ENCODE data around the gene SLC25A47.

The SLC25A47 gene

DNA sequence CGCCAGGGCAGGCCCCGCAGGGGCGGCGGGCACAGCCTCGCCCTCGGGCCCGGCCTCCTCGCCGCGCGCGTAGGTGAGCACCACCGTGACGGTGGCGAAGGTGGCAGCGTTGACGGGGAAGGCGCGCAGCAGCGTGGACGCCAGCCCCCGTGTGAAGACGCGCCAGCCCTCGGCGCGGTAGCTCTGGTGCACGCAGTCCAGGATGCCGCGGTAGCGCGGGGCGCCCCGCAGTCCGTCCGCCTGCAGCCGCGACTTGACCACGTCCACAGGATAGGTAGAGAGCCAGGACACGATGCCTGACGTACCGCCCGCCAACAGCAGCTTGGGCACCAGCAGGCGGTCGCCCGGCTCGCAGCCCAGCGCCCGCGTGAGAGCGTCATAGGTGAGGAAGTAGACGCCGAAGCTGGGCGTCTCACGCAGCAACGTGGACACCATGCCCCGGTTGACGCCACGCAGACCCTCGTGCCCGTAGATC, 30.8 kb upstream of the SLC25A47 start:
- Histone ChIP-seq H3K4ac (ENCODE audit: low read depth, low read length) (no peak overlapping the region), H3K27ac (ENCODE audit: low read depth, low read length) (no peak overlapping the region), H3K9me3 (ENCODE audit: insufficient read depth, low read depth, low read length) (peaks cover 2% of the 10 kb centered on the region), H2BK120ac (ENCODE audit: insufficient read depth, low read length, poor library complexity) (no peak overlapping the region), H3K27me3 (ENCODE audit: insufficient read depth, low read length) (no peaks in the 10 kb centered on the region), H3K79me2 (ENCODE audit: control insufficient read depth, insufficient read depth, low read length, poor library complexity) (no peaks in the 10 kb centered on the region), H3K4me3 (ENCODE audit: low read depth, low read length) (no peak overlapping the region), H2AFZ (ENCODE audit: insufficient read depth, low read length, poor library complexity) (no peak overlapping the region), H3K14ac (ENCODE audit: low read length) (no peak overlapping the region), H3K4me2 (ENCODE audit: low read length) (no peak overlapping the region), H2AK5ac (ENCODE audit: low read length) (no peak overlapping the region), H2BK5ac (ENCODE audit: low read depth, low read length, poor library complexity) (no peak overlapping the region), H4K8ac (ENCODE audit: low read depth, low read length) (no peak overlapping the region), H2BK12ac (ENCODE audit: low read length) (no peak overlapping the region), H4K12ac (ENCODE audit: low read depth, low read length) (no peak overlapping the region), H3K4me1 (ENCODE audit: control insufficient read depth in 1 of 2, insufficient read depth in 2 of 2, low read length in 2 of 2) (peaks cover 4 to 12% of the 10 kb centered on the region in 2 experiments), H4K91ac (ENCODE audit: low read depth, low read length) (no peak overlapping the region), H3K36me3 (ENCODE audit: control insufficient read depth in 1 of 2, insufficient read depth in 2 of 2, low read length in 2 of 2) (peaks cover 28 to 31% of the 10 kb centered on the region in 2 experiments), H3K23ac (ENCODE audit: low read length) (no peak overlapping the region), H3K79me1 (ENCODE audit: low read length) (no peaks in the 10 kb centered on the region), H3K9ac (ENCODE audit: low read length) (no peak overlapping the region), H3K18ac (ENCODE audit: low read length) (no peak overlapping the region)
- no peak for DNase-seq
- WGBS (ENCODE audit: extremely low coverage, insufficient coverage, insufficient read length): no CpG with 5 or more reads among the region's 61 CpGs

DNA sequence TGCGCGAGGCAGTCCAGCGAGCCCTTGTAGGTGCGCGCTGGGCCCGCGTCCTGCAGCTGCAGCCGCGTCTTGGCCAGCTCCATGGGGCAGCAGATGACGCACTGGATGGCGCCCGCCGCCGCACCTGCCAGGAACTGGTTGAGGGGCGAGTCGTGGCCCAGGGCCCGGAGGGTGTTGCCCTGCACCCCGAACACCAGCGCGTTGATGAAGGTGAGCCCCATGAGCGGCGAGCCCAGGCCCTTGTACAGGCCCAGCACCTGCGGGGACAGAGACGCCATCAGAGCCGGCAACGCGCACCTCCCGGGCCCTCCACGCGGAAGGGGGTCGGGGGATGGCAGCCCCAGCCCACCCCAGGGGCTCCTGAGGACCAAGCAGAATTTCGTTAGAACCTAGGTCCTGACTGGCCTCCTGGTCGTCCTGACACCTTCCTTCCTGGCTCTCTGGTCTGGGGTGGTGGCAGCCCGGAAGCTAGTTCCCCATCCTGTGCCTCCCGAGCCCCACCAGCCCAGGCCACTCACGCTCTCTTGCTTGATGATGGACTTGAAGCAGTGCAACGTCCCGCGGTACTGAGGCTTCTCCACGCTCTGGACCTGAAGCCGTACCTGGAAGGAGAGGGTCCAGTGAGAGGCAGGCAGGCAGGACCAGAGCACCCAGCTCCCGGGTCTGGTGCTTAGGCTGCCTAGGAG, 30.2 kb upstream of the SLC25A47 start:
- H2BK120ac ChIP-seq (ENCODE audit: insufficient read depth, low read length, poor library complexity): no peak overlapping the region
- H3K9ac ChIP-seq (ENCODE audit: low read length): no peak overlapping the region
- no peaks in the 10 kb centered on the region for H3K27me3 ChIP-seq (ENCODE audit: insufficient read depth, low read length)
- no peak overlapping the region for H2BK12ac ChIP-seq (ENCODE audit: low read length)
- H3K27ac ChIP-seq (ENCODE audit: low read depth, low read length): no peak overlapping the region
- no peak overlapping the region for H4K12ac ChIP-seq (ENCODE audit: low read depth, low read length)
- H3K36me3 ChIP-seq (ENCODE audit: control insufficient read depth in 1 of 2, insufficient read depth in 2 of 2, low read length in 2 of 2): peaks cover 28 to 33% of the 10 kb centered on the region in 2 experiments
- H4K91ac ChIP-seq (ENCODE audit: low read depth, low read length): no peak overlapping the region
- H3K18ac ChIP-seq (ENCODE audit: low read length): no peak overlapping the region
- no CpG with 5 or more reads among the region's 42 CpGs for WGBS (ENCODE audit: extremely low coverage, insufficient coverage, insufficient read length)
- no peaks in the 10 kb centered on the region for H3K79me2 ChIP-seq (ENCODE audit: control insufficient read depth, insufficient read depth, low read length, poor library complexity)
- H3K4me2 ChIP-seq (ENCODE audit: low read length): no peak overlapping the region
- H3K79me1 ChIP-seq (ENCODE audit: low read length): no peaks in the 10 kb centered on the region
- no peak overlapping the region for H3K4ac ChIP-seq (ENCODE audit: low read depth, low read length)
- no peak overlapping the region for H2BK5ac ChIP-seq (ENCODE audit: low read depth, low read length, poor library complexity)
- no peak for DNase-seq
- no peak overlapping the region for H2AFZ ChIP-seq (ENCODE audit: insufficient read depth, low read length, poor library complexity)
- no peak overlapping the region for H4K8ac ChIP-seq (ENCODE audit: low read depth, low read length)
- H3K14ac ChIP-seq (ENCODE audit: low read length): no peak overlapping the region
- H3K4me1 ChIP-seq (ENCODE audit: control insufficient read depth in 1 of 2, insufficient read depth in 2 of 2, low read length in 2 of 2): peaks cover under 1 to 7% of the 10 kb centered on the region in 2 experiments
- no peak overlapping the region for H3K4me3 ChIP-seq (ENCODE audit: low read depth, low read length)
- no peak overlapping the region for H3K23ac ChIP-seq (ENCODE audit: low read length)
- H2AK5ac ChIP-seq (ENCODE audit: low read length): no peak overlapping the region
- H3K9me3 ChIP-seq (ENCODE audit: insufficient read depth, low read depth, low read length): peaks cover 2% of the 10 kb centered on the region

DNA sequence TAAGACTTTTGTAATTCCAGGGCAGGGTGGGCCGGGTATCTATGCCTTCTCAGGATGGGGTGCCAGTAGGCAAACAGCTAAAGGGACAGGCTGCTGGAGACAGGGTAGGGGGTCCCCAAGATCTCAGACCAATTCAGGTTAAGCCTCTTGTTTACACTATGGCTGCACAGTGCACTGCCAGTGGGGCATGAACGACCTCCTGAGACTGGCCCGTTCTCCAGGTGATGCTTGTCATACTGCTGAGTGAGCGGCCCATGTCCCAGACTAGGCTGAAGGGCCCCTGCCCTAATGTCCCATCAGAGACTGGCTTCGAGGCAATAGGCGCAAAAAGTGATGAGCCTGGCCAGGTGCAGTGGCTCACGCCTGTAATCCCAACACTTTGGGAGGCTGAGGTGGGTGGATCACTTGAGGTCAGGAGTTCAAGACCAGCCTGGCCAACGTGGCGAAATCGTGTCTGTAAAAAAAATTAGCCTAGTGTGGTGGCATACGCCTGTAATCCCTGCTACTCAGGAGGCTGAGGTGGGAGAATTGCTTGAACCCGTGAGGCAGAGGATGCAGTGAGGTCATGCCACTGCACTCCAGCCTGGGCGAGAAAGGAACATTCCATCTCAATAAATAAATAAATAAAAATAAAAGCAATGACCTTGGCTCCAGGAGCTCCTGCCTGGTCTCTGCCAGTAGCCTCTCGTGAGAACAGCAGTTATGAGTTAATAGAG, 29.5 kb upstream of the SLC25A47 start:
- no peaks in the 10 kb centered on the region for H3K79me1 ChIP-seq (ENCODE audit: low read length)

DNA sequence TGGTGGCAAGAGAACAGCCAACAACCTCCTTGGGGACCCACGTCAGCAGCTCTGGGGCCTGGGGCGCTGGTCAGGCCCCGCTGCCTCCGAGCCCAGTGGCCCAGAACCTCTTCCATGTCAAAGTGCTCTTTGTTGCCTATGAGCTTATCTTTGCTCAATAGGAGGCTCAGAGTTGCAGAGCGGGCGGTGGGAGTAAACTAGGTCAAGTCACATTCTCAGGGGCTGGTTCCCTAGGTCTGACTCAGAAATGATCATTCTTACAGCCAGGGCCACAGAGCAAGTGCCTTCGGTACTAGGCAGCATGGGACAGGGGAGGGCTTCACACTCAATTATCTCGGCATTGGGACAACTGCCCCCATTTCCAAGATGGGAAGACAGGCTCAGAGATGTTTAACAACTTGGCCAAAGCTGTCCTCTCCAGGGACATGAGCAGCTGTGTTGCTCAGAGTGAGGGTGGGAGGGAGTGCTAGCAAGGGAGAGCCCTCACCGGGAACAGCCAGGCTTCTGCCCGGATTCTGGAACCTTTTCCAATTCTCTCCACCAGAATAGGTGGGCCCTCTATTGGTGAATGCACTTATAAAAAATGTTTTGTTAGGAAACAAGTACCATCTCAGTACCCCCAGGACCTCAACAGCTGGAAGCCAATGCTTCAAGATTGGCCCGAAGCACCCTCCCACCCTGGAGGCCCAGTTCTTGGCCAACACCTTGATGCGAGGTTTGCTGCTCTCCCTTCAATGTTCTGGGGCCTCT, 28.8 kb upstream of the SLC25A47 start:
- Histone ChIP-seq H2BK12ac (ENCODE audit: low read length) (no peak overlapping the region), H4K8ac (ENCODE audit: low read depth, low read length) (no peak overlapping the region), H3K79me1 (ENCODE audit: low read length) (no peaks in the 10 kb centered on the region), H3K14ac (ENCODE audit: low read length) (no peak overlapping the region), H3K9me3 (ENCODE audit: insufficient read depth, low read depth, low read length) (peaks cover 2% of the 10 kb centered on the region), H3K18ac (ENCODE audit: low read length) (no peak overlapping the region), H4K91ac (ENCODE audit: low read depth, low read length) (no peak overlapping the region), H3K4me1 (ENCODE audit: control insufficient read depth in 1 of 2, insufficient read depth in 2 of 2, low read length in 2 of 2) (peaks cover 0 to 7% of the 10 kb centered on the region in 2 experiments), H3K4ac (ENCODE audit: low read depth, low read length) (no peak overlapping the region), H3K23ac (ENCODE audit: low read length) (no peak overlapping the region), H2AFZ (ENCODE audit: insufficient read depth, low read length, poor library complexity) (no peak overlapping the region), H3K9ac (ENCODE audit: low read length) (no peak overlapping the region), H2BK120ac (ENCODE audit: insufficient read depth, low read length, poor library complexity) (no peak overlapping the region), H2BK5ac (ENCODE audit: low read depth, low read length, poor library complexity) (no peak overlapping the region), H3K27me3 (ENCODE audit: insufficient read depth, low read length) (no peaks in the 10 kb centered on the region), H3K36me3 (ENCODE audit: control insufficient read depth in 1 of 2, insufficient read depth in 2 of 2, low read length in 2 of 2) (peaks cover 28 to 41% of the 10 kb centered on the region in 2 experiments), H2AK5ac (ENCODE audit: low read length) (no peak overlapping the region), H3K79me2 (ENCODE audit: control insufficient read depth, insufficient read depth, low read length, poor library complexity) (no peaks in the 10 kb centered on the region), H3K27ac (ENCODE audit: low read depth, low read length) (no peak overlapping the region), H3K4me2 (ENCODE audit: low read length) (no peak overlapping the region), H3K4me3 (ENCODE audit: low read depth, low read length) (no peak overlapping the region), H4K12ac (ENCODE audit: low read depth, low read length) (no peak overlapping the region)
- no peak for DNase-seq
- no CpG with 5 or more reads among the region's 12 CpGs for WGBS (ENCODE audit: extremely low coverage, insufficient coverage, insufficient read length)

More for the DNA sequence above, 29.5 kb upstream of the SLC25A47 start:
- H2AFZ ChIP-seq (ENCODE audit: insufficient read depth, low read length, poor library complexity): no peak overlapping the region
- no peak overlapping the region for H3K23ac ChIP-seq (ENCODE audit: low read length)
- no peak overlapping the region for H3K27ac ChIP-seq (ENCODE audit: low read depth, low read length)
- peaks cover 28 to 39% of the 10 kb centered on the region in 2 experiments for H3K36me3 ChIP-seq (ENCODE audit: control insufficient read depth in 1 of 2, insufficient read depth in 2 of 2, low read length in 2 of 2)
- H3K18ac ChIP-seq (ENCODE audit: low read length): no peak overlapping the region
- H3K4ac ChIP-seq (ENCODE audit: low read depth, low read length): no peak overlapping the region
- H2AK5ac ChIP-seq (ENCODE audit: low read length): no peak overlapping the region
- H3K79me2 ChIP-seq (ENCODE audit: control insufficient read depth, insufficient read depth, low read length, poor library complexity): no peaks in the 10 kb centered on the region
- H2BK12ac ChIP-seq (ENCODE audit: low read length): no peak overlapping the region
- no CpG with 5 or more reads among the region's 14 CpGs for WGBS (ENCODE audit: extremely low coverage, insufficient coverage, insufficient read length)
- no peak overlapping the region for H3K14ac ChIP-seq (ENCODE audit: low read length)
- H3K27me3 ChIP-seq (ENCODE audit: insufficient read depth, low read length): no peaks in the 10 kb centered on the region
- H3K9ac ChIP-seq (ENCODE audit: low read length): no peak overlapping the region
- no peak for DNase-seq
- no peak overlapping the region for H3K4me3 ChIP-seq (ENCODE audit: low read depth, low read length)
- H2BK120ac ChIP-seq (ENCODE audit: insufficient read depth, low read length, poor library complexity): no peak overlapping the region
- no peak overlapping the region for H3K4me2 ChIP-seq (ENCODE audit: low read length)
- no peak overlapping the region for H4K12ac ChIP-seq (ENCODE audit: low read depth, low read length)
- no peak overlapping the region for H2BK5ac ChIP-seq (ENCODE audit: low read depth, low read length, poor library complexity)
- no peak overlapping the region for H4K91ac ChIP-seq (ENCODE audit: low read depth, low read length)
- H3K4me1 ChIP-seq (ENCODE audit: control insufficient read depth in 1 of 2, insufficient read depth in 2 of 2, low read length in 2 of 2): peaks cover 0 to 7% of the 10 kb centered on the region in 2 experiments
- H3K9me3 ChIP-seq (ENCODE audit: insufficient read depth, low read depth, low read length): peaks cover 2% of the 10 kb centered on the region
- H4K8ac ChIP-seq (ENCODE audit: low read depth, low read length): no peak overlapping the region

All from trophoblast cell (in vitro differentiated cells and primary cell).